GM21526 (cell line): ENCODE data around the gene CAMSAP1.

Source experiments
- ATAC-seq: cut with Tn5 transposase; IDR thresholded peaks from one replicate; pipeline ENCODE4 v1.9.1; 2021; ENCODE audit warnings: moderate library complexity; ENCODE audit not compliant: unreplicated experiment, low FRiP score

The CAMSAP1 gene

GRCh38 chr9:135886147-135886981 lies 21.0 kb downstream of the CAMSAP1 start:
- no peak for ATAC-seq

GRCh38 chr9:135885100-135885853 lies 22.1 kb downstream of the CAMSAP1 start:
- no peak for ATAC-seq

- no peak for ATAC-seq
Measured at GRCh38 chr9:135884328-135885035, 22.9 kb downstream of the CAMSAP1 start.

GRCh38 chr9:135883410-135884089 lies 23.8 kb downstream of the CAMSAP1 start:
- no peak for ATAC-seq

- ATAC-seq: no peak
Measured at GRCh38 chr9:135882011-135882410, 25.3 kb downstream of the CAMSAP1 start.

GRCh38 chr9:135880438-135880837 lies 26.9 kb downstream of the CAMSAP1 start:
- no peak for ATAC-seq

GRCh38 chr9:135879619-135880018 lies 27.7 kb downstream of the CAMSAP1 start:
- ATAC-seq: no peak

GRCh38 chr9:135879237-135879601 lies 28.1 kb downstream of the CAMSAP1 start:
- no peak for ATAC-seq

- ATAC-seq: no peak
Measured at GRCh38 chr9:135878528-135879236, 28.7 kb downstream of the CAMSAP1 start.

- ATAC-seq: no peak
Measured at GRCh38 chr9:135877791-135878527, 29.4 kb downstream of the CAMSAP1 start.

GRCh38 chr9:135876936-135877335 lies 30.4 kb downstream of the CAMSAP1 start:
- no peak for ATAC-seq

- no peak for ATAC-seq
Measured at GRCh38 chr9:135874859-135875258, 32.5 kb downstream of the CAMSAP1 start.

- no peak for ATAC-seq
Measured at GRCh38 chr9:135869909-135870308, 37.4 kb downstream of the CAMSAP1 start.

- ATAC-seq: no peak
Measured at GRCh38 chr9:135865531-135865930, 41.8 kb downstream of the CAMSAP1 start.

GRCh38 chr9:135864447-135865049 lies 42.8 kb downstream of the CAMSAP1 start:
- no peak for ATAC-seq

- no peak for ATAC-seq
Measured at GRCh38 chr9:135862809-135863208, 44.5 kb downstream of the CAMSAP1 start.

- no peak for ATAC-seq
Measured at GRCh38 chr9:135858491-135859185, 48.7 kb downstream of the CAMSAP1 start.

- no peak for ATAC-seq
Measured at GRCh38 chr9:135857843-135858242, 49.5 kb downstream of the CAMSAP1 start.
